Mucosa of descending colon (tissue), 3 donors: ENCODE measurements around the gene ADGRF4. TPM values are rescaled to one million over a fixed set of nuclear protein-coding genes. Genes with fewer than 3 reads are reported as not detected.

Experiments
- ATAC-seq: fragments of 200-7000 bp; cut with Tn5 transposase; one replicate; pipeline ENCODE4 v1.9.1; 2020; ENCODE audit warnings: mild to moderate bottlenecking, moderate library complexity
- DNase-seq, 3 donors: peaks; one replicate each; pipeline ENCODE4 v3.0.0-alpha.2; 2020
- H3K36me3 ChIP-seq: fragments of 200-600 bp; one replicate; pipeline ENCODE4 v1.8.0; 2021; ENCODE audit warnings: low read depth, mild to moderate bottlenecking
- H3K4me1 ChIP-seq: fragments of 200-600 bp; one replicate; pipeline ENCODE4 v1.8.0; 2021; ENCODE audit warnings: low read depth, mild to moderate bottlenecking
- H3K4me3 ChIP-seq: fragments of 200-600 bp; one replicate; pipeline ENCODE4 v1.8.0; 2021; ENCODE audit warnings: mild to moderate bottlenecking
- H3K9me3 ChIP-seq: fragments of 200-600 bp; one replicate; pipeline ENCODE4 v1.8.0; 2021; ENCODE audit warnings: mild to moderate bottlenecking
- CTCF ChIP-seq: fragments of 200-600 bp; IDR thresholded peaks from one replicate; pipeline ENCODE4 v1.8.0; 2022; ENCODE audit warnings: antibody characterized with exemption, mild to moderate bottlenecking
- intact Hi-C, 2 donors: fragments of 100-400 bp; cut with DNase I in 1 of 2; cut with micrococcal nuclease in 1 of 2; formaldehyde crosslinking; loops; one replicate each; pipeline versions ENCODE4 v1.11.0 to v1.11.1; 2022; cut with DNase I, micrococcal nuclease
- total RNA-seq, 3 donors: library from RNA; stranded (reverse); fragmentation: NEBNext Ultra II Directional in 2 of 3; extraction: Animal tissue kit (Norgen Biotek cat#: 25700) in 2 of 3; gene quantifications; one replicate each; pipeline versions ENCODE4 v1.2.1 to v1.2.4, GENCODE V29; 2021 to 2023
- donor health status: DM: no; HTN: no; CAD: no; lungs with moderate emphysema.
- donor health status: DM: no; HTN: no; CAD: no.
- donor health status: DM: no; HTN: yes; CAD: no.

ADGRF4 gene
- total RNA-seq, 3 donors from 2014 or later: 0.79 to 3.9 (median 2.6) TPM

GRCh38 chr6:47678739-47679138, 19.6 kb upstream of the ADGRF4 start:
- DNase-seq (no peak), ATAC-seq (no peak)
- intact Hi-C loops: no loop called here
- H3K4me1 ChIP-seq: no peaks in the 10 kb centered on the region
- TF ChIP-seq CTCF: no peak
- H3K9me3 ChIP-seq: no peaks in the 10 kb centered on the region
- H3K4me3 ChIP-seq: no peak overlapping the region
- H3K36me3 ChIP-seq: no peaks in the 10 kb centered on the region

GRCh38 chr6:47679322-47679906, 19.0 kb upstream of the ADGRF4 start:
- DNase-seq (no peak), ATAC-seq (no peak)
- TF ChIP-seq CTCF: no peak
- Histone ChIP-seq H3K4me3 (no peak overlapping the region), H3K36me3 (no peaks in the 10 kb centered on the region), H3K4me1 (no peaks in the 10 kb centered on the region), H3K9me3 (no peaks in the 10 kb centered on the region)
- intact Hi-C loops: no loop called here

- TF ChIP-seq CTCF: no peak
- Histone ChIP-seq H3K4me3 (no peak overlapping the region), H3K4me1 (no peaks in the 10 kb centered on the region), H3K36me3 (no peaks in the 10 kb centered on the region), H3K9me3 (no peaks in the 10 kb centered on the region)
- ATAC-seq (peak; percentile 81), DNase-seq (no peak)
- intact Hi-C loops: no loop called here
These were observed 18.3 kb upstream of the ADGRF4 start for GRCh38 chr6:47680051-47680450.

- H3K4me3 ChIP-seq: no peak overlapping the region
These were observed 17.7 kb upstream of the ADGRF4 start for GRCh38 chr6:47680724-47681123.

GRCh38 chr6:47681201-47681990, 17.0 kb upstream of the ADGRF4 start:
- no peak for ATAC-seq
- H3K4me3 ChIP-seq: no peak overlapping the region
- no peaks in the 10 kb centered on the region for H3K9me3 ChIP-seq
- TF ChIP-seq CTCF: no peak
- intact Hi-C loops: no loop called here
- no peaks in the 10 kb centered on the region for H3K4me1 ChIP-seq
- H3K36me3 ChIP-seq: no peaks in the 10 kb centered on the region
- no peak for DNase-seq

More at GRCh38 chr6:47680724-47681123, 17.7 kb upstream of the ADGRF4 start:
- TF ChIP-seq CTCF: no peak
- no peak for ATAC-seq
- no peaks in the 10 kb centered on the region for H3K4me1 ChIP-seq
- no peaks in the 10 kb centered on the region for H3K36me3 ChIP-seq
- no peak for DNase-seq
- H3K9me3 ChIP-seq: no peaks in the 10 kb centered on the region
- intact Hi-C loops: no loop called here
